GM21447 (cell line): ENCODE data around the gene TOR2A.
A peak's percentile ranks its signal among the peaks of the same experiment; 100 is the strongest.
"Not testable (repeated sequence)": the region's sequence is repeated elsewhere in the genome, so short reads cannot be mapped to it uniquely, and the experiment has no call there.

ENCODE experiments used
- ATAC-seq: cut with Tn5 transposase; IDR thresholded peaks from one replicate; pipeline ENCODE4 v1.9.1; 2021; ENCODE audit not compliant: unreplicated experiment

The TOR2A gene

GRCh38 chr9:127734747-127735529 lies at the start of gene TOR2A:
Gene TOR2A (minus strand): TSS chr9:127735294. CDS start chr9:127735270, 24 bp downstream.
- peak; percentile 84 for ATAC-seq

GRCh38 chr9:127783111-127784008 lies 48.3 kb upstream of the TOR2A start:
- no peak for ATAC-seq

- ATAC-seq = no peak
These were observed 46.7 kb upstream of the TOR2A start for GRCh38 chr9:127781806-127782205.

GRCh38 chr9:127780909-127781308 lies 45.8 kb upstream of the TOR2A start:
- not testable (repeated sequence) for ATAC-seq

- no peak for ATAC-seq
These were observed 45.2 kb upstream of the TOR2A start for GRCh38 chr9:127780126-127780885.

- ATAC-seq = peak; percentile 45
These were observed 44.3 kb upstream of the TOR2A start for GRCh38 chr9:127779136-127779981.

GRCh38 chr9:127778280-127779135 lies 43.4 kb upstream of the TOR2A start, which contains the start of gene SH2D3C:
Gene SH2D3C (minus strand): TSS chr9:127778666. CDS start chr9:127778627, 39 bp downstream.
- peak; percentile 38 for ATAC-seq

- ATAC-seq = no peak
These were observed 42.4 kb upstream of the TOR2A start for GRCh38 chr9:127777368-127777980.

GRCh38 chr9:127776924-127777289 lies 41.8 kb upstream of the TOR2A start:
- no peak for ATAC-seq

GRCh38 chr9:127776195-127776923 lies 41.3 kb upstream of the TOR2A start:
- ATAC-seq = no peak

- ATAC-seq = no peak
These were observed 38.9 kb upstream of the TOR2A start for GRCh38 chr9:127773981-127774380.

- no peak for ATAC-seq
These were observed 38.2 kb upstream of the TOR2A start for GRCh38 chr9:127773272-127773671.

- ATAC-seq = no peak
These were observed 37.5 kb upstream of the TOR2A start for GRCh38 chr9:127772603-127773002.

GRCh38 chr9:127771570-127772189 lies 36.6 kb upstream of the TOR2A start:
- ATAC-seq = no peak

GRCh38 chr9:127770905-127771569 lies 35.9 kb upstream of the TOR2A start:
- peak; percentile 78 for ATAC-seq

GRCh38 chr9:127770583-127770904 lies 35.5 kb upstream of the TOR2A start:
- ATAC-seq = no peak

- ATAC-seq = no peak
These were observed 35.0 kb upstream of the TOR2A start for GRCh38 chr9:127769929-127770582.
